Neural cell (in vitro differentiated cells): Measurements from ENCODE around the gene KRTAP10-6. TPM values are rescaled to one million over a fixed set of nuclear protein-coding genes. Genes with fewer than 3 reads are reported as not detected.

Experiments
- H2AFZ ChIP-seq: fragments of 200-600, 300-800 bp; sonication (generic), shearing (Covaris generic); 2 replicates; pipeline ENCODE4 v1.6.0; 2014; ENCODE audit warnings: low read depth, mild to moderate bottlenecking, antibody characterized with exemption, low read length, moderate library complexity
- H3F3A ChIP-seq: fragments of 200-600 bp; shearing (Covaris generic); 2 replicates; pipeline ENCODE4 v1.6.1; 2016; ENCODE audit warnings: mild to moderate bottlenecking, moderate library complexity, mixed read lengths, antibody characterized with exemption, low read length; ENCODE audit not compliant: insufficient read depth, poor library complexity, severe bottlenecking
- H3K27ac ChIP-seq: fragments of 200-600, 300-800 bp; sonication (generic), shearing (Covaris generic); 2 replicates; pipeline ENCODE4 v1.5.1; 2014; ENCODE audit warnings: mild to moderate bottlenecking, low read length, moderate library complexity
- H3K27me3 ChIP-seq: fragments of 300-800, 200-600 bp; sonication (generic), shearing (Covaris generic); 2 replicates; pipeline ENCODE4 v1.6.0; 2014; ENCODE audit warnings: mild to moderate bottlenecking, low read depth, low read length, moderate library complexity; ENCODE audit not compliant: insufficient read depth
- H3K36me3 ChIP-seq: fragments of 300-800, 200-600 bp; sonication (generic), shearing (Covaris generic); 2 replicates; pipeline ENCODE4 v1.5.1; 2014; ENCODE audit warnings: mild to moderate bottlenecking, antibody characterized with exemption, low read length, moderate library complexity; ENCODE audit not compliant: insufficient read depth
- H3K4me2 ChIP-seq: fragments of 300-800, 200-600 bp; sonication (generic), shearing (Covaris generic); 2 replicates; pipeline ENCODE4 v1.6.0; 2014; ENCODE audit warnings: mild to moderate bottlenecking, low read length
- H3K4me3 ChIP-seq: fragments of 300-800, 200-600 bp; sonication (generic), shearing (Covaris generic); 2 replicates; pipeline ENCODE4 v1.5.1; 2014; ENCODE audit warnings: mild to moderate bottlenecking, low read length, moderate library complexity
- H3K79me2 ChIP-seq: fragments of 200-600 bp; shearing (Covaris generic); replicated peaks from 2 replicates; pipeline ENCODE4 v1.6.0; 2014; ENCODE audit warnings: mild to moderate bottlenecking, low read length, moderate library complexity; ENCODE audit not compliant: insufficient read depth
- H3K9ac ChIP-seq: fragments of 300-800, 200-600 bp; sonication (generic), shearing (Covaris generic); 2 replicates; pipeline ENCODE4 v1.6.1; 2016; ENCODE audit warnings: mild to moderate bottlenecking, low read length, mixed read lengths
- H3K9me2 ChIP-seq: fragments of 200-600 bp; shearing (Covaris generic); 2 replicates; pipeline ENCODE4 v1.6.1; 2016; ENCODE audit warnings: mild to moderate bottlenecking, low read length, mixed read lengths; ENCODE audit not compliant: insufficient read depth
- H3K9me3 ChIP-seq: fragments of 200-600, 300-800 bp; sonication (generic), shearing (Covaris generic); 2 replicates; pipeline ENCODE4 v1.6.1; 2016; ENCODE audit warnings: mild to moderate bottlenecking, mixed run types, low read length, moderate library complexity, mixed read lengths
- H4K20me1 ChIP-seq: fragments of 200-600 bp; shearing (Covaris generic); 2 replicates; pipeline ENCODE4 v1.6.1; 2016; ENCODE audit warnings: mild to moderate bottlenecking, mixed run types; ENCODE audit not compliant: insufficient read depth
- CTCF ChIP-seq: fragments of 450-650 bp; IDR thresholded peaks from 2 replicates; pipeline ENCODE4 v1.5.1; 2014; ENCODE audit warnings: antibody characterized with exemption, mild to moderate bottlenecking, moderate library complexity; ENCODE audit not compliant: poor library complexity, severe bottlenecking
- EP300 ChIP-seq: fragments of 450-650 bp; conservative IDR thresholded peaks from 2 replicates; pipeline ENCODE4 v1.6.1; 2014; ENCODE audit warnings: antibody characterized with exemption, mild to moderate bottlenecking, moderate library complexity; ENCODE audit not compliant: poor library complexity, severe bottlenecking
- EZH2 ChIP-seq: fragments of 200-600, 300-800 bp; shearing (Covaris generic), sonication (generic); IDR thresholded peaks from 2 replicates; pipeline ENCODE4 v1.6.1; 2014; ENCODE audit warnings: antibody characterized with exemption, low read length, borderline replicate concordance, mild to moderate bottlenecking; ENCODE audit not compliant: insufficient read depth, poor library complexity, severe bottlenecking
- MXI1 ChIP-seq: fragments of 450-650 bp; conservative IDR thresholded peaks from 2 replicates; pipeline ENCODE4 v1.6.1; 2014; ENCODE audit warnings: antibody characterized with exemption, mild to moderate bottlenecking; ENCODE audit not compliant: poor library complexity, severe bottlenecking
- POLR2AphosphoS5 ChIP-seq: IDR thresholded peaks from 2 replicates; pipeline ENCODE4 v1.6.1; 2012
- RAD21 ChIP-seq: fragments of 450-650 bp; conservative IDR thresholded peaks from 2 replicates; pipeline ENCODE4 v1.6.1; 2014; ENCODE audit warnings: antibody characterized with exemption, mild to moderate bottlenecking, moderate library complexity
- REST ChIP-seq: IDR thresholded peaks from 2 replicates; pipeline ENCODE4 v1.6.1; 2012; ENCODE audit warnings: borderline replicate concordance
- SMC3 ChIP-seq: fragments of 450-650 bp; conservative IDR thresholded peaks from 2 replicates; pipeline ENCODE4 v1.6.1; 2014; ENCODE audit warnings: antibody characterized with exemption, mild to moderate bottlenecking, moderate library complexity; ENCODE audit not compliant: poor library complexity
- TAF1 ChIP-seq: IDR thresholded peaks from 2 replicates; pipeline ENCODE4 v1.6.1; 2012; ENCODE audit warnings: low read depth
- polyA plus RNA-seq: library from polyadenylated mRNA; depleted of rRNA; stranded (reverse); fragments of >200 nt; gene quantifications from 2 replicates; pipeline ENCODE4 v1.2.3, GENCODE V29; 2014

KRTAP10-6 gene
- polyA plus RNA-seq, 1 donor from 2014 or later: not detected

- TF ChIP-seq TAF1 (no peak), MXI1 (no peak), EZH2 (no peak), EP300 (no peak), POLR2AphosphoS5 (no peak), RAD21 (no peak), REST (no peak), CTCF (no peak), SMC3 (no peak)
- Histone ChIP-seq H3K27ac (no peak overlapping the region), H3K9ac (no peak overlapping the region)
Measured at GRCh38 chr21:44548381-44548780, 43.9 kb downstream of the KRTAP10-6 start.

GRCh38 chr21:44547656-44548331 lies 44.5 kb downstream of the KRTAP10-6 start:
- Histone ChIP-seq H3K36me3 (no peaks in the 10 kb centered on the region), H3K9ac (no peak overlapping the region), H3K4me3 (no peak overlapping the region), H3K4me2 (no peak overlapping the region), H2AFZ (no peak overlapping the region), H3K79me2 (no peaks in the 10 kb centered on the region), H3K27me3 (no peaks in the 10 kb centered on the region), H3K27ac (no peak overlapping the region), H4K20me1 (no peaks in the 10 kb centered on the region), H3K9me3 (no peaks in the 10 kb centered on the region), H3F3A (no peaks in the 10 kb centered on the region), H3K9me2 (no peaks in the 10 kb centered on the region)
- TF ChIP-seq POLR2AphosphoS5 (no peak), EZH2 (no peak), RAD21 (no peak), TAF1 (no peak), MXI1 (no peak)

More at GRCh38 chr21:44548381-44548780, 43.9 kb downstream of the KRTAP10-6 start:
- no peaks in the 10 kb centered on the region for H3K9me3 ChIP-seq
- H3K4me2 ChIP-seq: no peak overlapping the region
- no peak overlapping the region for H2AFZ ChIP-seq
- H3K27me3 ChIP-seq: no peaks in the 10 kb centered on the region
- H3K36me3 ChIP-seq: no peaks in the 10 kb centered on the region
- no peaks in the 10 kb centered on the region for H3K79me2 ChIP-seq
- no peaks in the 10 kb centered on the region for H3K9me2 ChIP-seq
- no peaks in the 10 kb centered on the region for H4K20me1 ChIP-seq
- H3K4me3 ChIP-seq: no peak overlapping the region
- no peaks in the 10 kb centered on the region for H3F3A ChIP-seq
